Muscle of arm (tissue), 12 donors: ENCODE measurements around the gene DHRS12. TPM values are rescaled to one million over a fixed set of nuclear protein-coding genes. Genes with fewer than 3 reads are reported as not detected.
A peak's percentile ranks its signal among the peaks of the same experiment; 100 is the strongest.

Experiments
- DNase-seq: peaks from one replicate; pipeline ENCODE4 v3.0.0-alpha.2; 2013
- polyA plus RNA-seq, 12 donors: library from polyadenylated mRNA; unstranded; fragments of 120-200 nt; gene quantifications; one replicate each; pipeline ENCODE4 v1.2.1, GENCODE V29; 2013; ENCODE audit not compliant: insufficient read length in 12 of 12

DHRS12 gene
- polyA plus RNA-seq, 12 donors, result 9.6 to 18.0 (median 14.5) TPM; not detected in 2

- DNase-seq, result no peak
Observed at GRCh38 chr13:51728275-51728673, 75.7 kb downstream of the DHRS12 start.

GRCh38 chr13:51727634-51728274 lies 76.2 kb downstream of the DHRS12 start:
- DNase-seq, result no peak

DNA sequence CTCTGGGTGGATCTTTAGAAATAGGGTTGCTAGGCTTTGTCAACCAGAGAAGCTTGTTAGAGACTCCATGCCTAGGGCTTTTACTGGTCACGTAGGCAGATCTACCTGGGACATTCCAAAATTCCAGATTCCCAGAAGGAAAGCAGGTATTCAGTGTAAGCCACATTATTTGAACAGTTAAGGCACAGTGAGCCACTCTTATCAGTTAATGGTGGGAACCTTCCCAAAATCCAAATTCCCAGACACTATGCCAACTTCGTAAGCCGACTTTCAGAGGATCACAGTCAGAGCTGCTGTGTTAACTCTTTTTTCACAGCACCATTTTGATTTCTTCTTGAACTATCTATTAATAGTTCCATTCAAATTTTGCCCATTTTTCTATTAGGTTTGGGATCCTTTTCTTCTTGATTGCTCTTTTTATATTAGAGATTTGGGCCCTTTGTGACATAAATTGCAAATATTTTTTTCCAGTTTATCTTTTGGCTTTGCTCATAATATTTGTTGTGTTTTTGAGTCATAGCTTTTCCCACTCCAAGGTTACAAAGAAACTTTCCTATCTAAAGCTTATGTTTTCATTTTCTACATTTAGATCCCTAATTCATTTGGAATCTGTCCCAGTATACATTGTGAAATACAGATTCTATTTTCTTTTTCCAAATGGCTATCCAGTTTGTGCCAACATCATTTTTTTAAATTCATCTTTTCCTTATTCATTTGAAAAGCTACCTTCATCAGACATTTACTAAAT lies 77.3 kb downstream of the DHRS12 start:
- DNase-seq, result no peak

- DNase-seq, result no peak
Observed at GRCh38 chr13:51724721-51725120, 79.2 kb downstream of the DHRS12 start.

DNA sequence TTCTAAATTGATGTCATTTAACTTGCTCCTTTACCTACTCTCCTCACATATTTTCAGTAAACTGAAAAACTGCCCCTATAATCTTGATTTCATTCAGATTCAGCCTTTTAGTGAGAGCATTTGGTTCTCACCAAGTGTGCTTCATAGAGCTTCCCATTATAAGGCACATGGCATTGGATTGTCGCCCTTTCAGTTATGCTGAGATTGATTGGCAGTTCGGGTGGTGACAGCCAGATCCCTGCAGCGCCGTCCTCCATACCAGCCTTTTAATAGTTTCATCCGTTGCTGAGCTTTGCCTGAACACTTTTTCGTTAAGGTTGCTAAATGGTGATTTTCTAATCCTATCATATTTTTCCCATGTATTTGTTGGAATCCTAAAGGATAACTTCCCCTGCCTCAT lies 80.4 kb downstream of the DHRS12 start:
- DNase-seq, result no peak

GRCh38 chr13:51721496-51721895 lies 82.5 kb downstream of the DHRS12 start:
- peak; percentile 67 for DNase-seq

DNA sequence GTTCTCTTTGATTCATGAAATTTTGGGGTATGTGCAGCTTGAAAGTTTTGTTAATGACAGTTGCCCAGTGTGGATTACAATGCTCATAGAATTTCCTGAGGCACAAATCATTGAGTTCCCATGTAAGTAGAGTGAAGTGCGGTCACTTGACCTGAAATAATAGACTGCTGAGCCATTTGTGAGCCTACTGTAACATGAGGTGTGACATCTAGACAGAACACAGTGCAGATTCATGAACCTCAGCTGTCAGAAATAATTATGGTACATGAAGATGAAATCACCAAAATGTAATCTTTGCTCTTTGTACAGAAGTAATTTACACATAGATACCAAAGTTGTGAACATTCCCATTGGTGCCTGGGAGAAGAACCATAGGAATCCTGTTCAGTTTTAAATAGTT lies 84.6 kb downstream of the DHRS12 start:
- DNase-seq, result no peak

Other genes starting within 250 kb of the DHRS12 start
- 10 to 100 TPM in 4 of 12 donors, 1 to 10 TPM in 7, not detected in 1; 5.5 to 29.5 (median 9.5) TPM for gene WDFY2, start 219.7 kb downstream of the DHRS12 start, polyA plus RNA-seq
- gene TMEM272, start 41.0 kb upstream of the DHRS12 start, polyA plus RNA-seq, result under 1 TPM in 10 of 12 donors, not detected in 2; 0.08 to 0.55 (median 0.17) TPM
- not detected for gene CCDC70, start 57.8 kb upstream of the DHRS12 start, polyA plus RNA-seq
- gene ATP7B, start 207.3 kb upstream of the DHRS12 start, polyA plus RNA-seq, result 10 to 100 TPM in 2 of 12 donors, 1 to 10 TPM in 9, not detected in 1; 4.4 to 19.8 (median 6.6) TPM
- 10 to 100 TPM in 11 of 12 donors, not detected in 1; 17.5 to 32.8 (median 23.4) TPM for gene ALG11, start 208.2 kb upstream of the DHRS12 start, polyA plus RNA-seq
- 10 to 100 TPM in 11 of 12 donors, not detected in 1; 19.2 to 26.4 (median 22.8) TPM for gene UTP14C, start 220.5 kb upstream of the DHRS12 start, polyA plus RNA-seq